Fibroblast of skin of abdomen (primary cell): ENCODE data around the gene RNU6-8.

ENCODE experiments used
- DNase-seq: peaks from one replicate; pipeline ENCODE4 v3.0.0-alpha.2; 2013

Gene RNU6-8

GRCh38 chr14:32203928-32204357, 874 bp upstream of the RNU6-8 start:
- no peak for DNase-seq

DNA sequence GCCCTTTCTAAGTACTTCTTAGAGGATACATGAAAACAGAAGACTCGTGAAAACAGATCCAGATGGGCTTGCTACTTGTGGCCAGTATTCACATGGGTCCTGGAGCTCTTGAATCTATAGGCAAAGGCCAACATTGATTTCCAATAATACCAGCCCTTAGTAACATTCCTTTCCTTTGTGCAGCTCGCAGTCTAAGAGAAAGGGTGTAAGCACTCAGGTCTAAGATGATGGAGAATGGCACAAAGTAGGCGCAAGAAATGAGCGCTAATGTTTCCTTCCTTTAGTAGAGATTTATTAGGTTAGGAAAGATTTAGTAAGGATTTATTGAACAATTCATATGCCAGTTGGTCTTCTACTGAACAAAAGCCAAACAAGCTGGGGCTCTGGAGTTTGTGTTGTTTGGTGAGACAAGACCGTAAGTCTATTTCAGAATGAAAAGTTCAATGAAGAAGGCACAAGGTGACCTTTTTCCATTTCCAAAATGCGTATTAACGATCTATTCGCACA, 525 bp downstream of the RNU6-8 start:
- peak; percentile 8 for DNase-seq

DNA sequence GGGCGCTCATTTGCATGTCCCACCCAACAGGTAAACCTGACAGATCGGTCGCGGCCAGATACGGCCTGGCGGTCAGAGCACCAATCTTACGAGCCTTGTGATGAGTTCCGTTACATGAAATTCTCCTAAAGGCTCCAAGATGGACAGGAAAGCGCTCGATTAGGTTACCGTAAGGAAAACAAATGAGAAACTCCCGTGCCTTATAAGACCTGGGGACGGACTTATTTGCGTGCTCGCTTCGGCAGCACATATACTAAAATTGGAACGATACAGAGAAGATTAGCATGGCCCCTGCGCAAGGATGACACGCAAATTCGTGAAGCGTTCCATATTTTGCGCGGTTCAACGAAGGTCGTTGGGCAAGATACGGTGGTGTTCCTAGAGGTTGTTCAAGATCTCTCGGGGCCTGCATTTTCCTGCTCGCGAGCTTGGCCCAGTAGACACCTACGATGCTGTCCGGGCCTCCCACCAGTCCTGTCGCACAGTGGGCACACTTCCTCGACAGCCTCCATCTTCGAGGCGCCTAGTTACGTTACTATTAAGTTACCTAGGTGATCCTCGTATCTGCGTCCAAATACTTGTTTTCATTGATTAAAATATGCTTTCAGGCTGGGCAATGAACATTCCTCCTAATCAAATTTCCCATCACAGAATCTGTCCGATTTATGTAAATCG, 1.1 kb downstream of the RNU6-8 start, which contains the start of gene RNU6-7:
Gene RNU6-7, plus strand, starts transcription at position 230 of the 675 bp plus-strand sequence.
- DNase-seq, result peak; percentile 7

GRCh38 chr14:32201193-32201815, 1.8 kb downstream of the RNU6-8 start:
- DNase-seq, result peak; percentile 39

DNA sequence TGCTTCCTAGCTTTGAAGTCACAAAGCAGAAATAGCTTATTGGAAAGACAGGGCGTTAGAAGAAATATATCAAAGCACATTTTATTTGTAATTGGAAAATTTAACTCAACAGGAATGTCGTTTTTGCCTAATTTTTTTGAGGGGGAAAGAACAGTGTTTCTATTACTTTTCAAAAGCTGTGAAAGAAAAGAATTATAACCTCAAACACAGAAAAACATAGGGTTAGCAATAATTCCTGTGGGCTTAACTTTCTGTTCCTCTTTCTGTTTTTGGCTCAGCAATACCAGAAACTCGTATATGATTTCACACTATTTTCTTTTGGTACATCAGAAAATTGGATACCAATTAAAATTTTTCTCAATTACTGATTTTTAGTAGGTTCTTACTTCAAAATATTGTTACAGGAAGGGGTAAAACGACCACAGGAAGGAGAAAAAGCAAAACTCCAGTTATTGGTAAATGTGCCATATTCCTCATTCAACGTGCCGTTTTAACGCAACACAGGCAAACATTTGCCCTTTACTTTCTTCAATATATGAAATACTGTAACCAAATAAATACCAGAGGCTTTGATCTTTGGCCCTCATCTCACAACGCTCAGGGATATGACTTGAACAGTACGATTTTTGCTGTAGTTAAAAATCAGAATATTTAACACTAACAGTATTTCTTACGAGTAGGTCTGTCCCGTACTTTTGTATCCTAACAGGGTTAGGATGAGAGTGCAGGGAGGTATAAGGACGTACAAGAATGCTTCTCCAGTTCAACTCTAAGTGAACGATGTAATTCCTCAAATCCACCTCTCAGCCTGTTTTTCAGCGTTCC, 2.5 kb downstream of the RNU6-8 start:
- no peak for DNase-seq

GRCh38 chr14:32197919-32198318, 5.2 kb downstream of the RNU6-8 start:
- DNase-seq, result no peak

GRCh38 chr14:32195636-32196035, 7.4 kb downstream of the RNU6-8 start:
- no peak for DNase-seq

DNA sequence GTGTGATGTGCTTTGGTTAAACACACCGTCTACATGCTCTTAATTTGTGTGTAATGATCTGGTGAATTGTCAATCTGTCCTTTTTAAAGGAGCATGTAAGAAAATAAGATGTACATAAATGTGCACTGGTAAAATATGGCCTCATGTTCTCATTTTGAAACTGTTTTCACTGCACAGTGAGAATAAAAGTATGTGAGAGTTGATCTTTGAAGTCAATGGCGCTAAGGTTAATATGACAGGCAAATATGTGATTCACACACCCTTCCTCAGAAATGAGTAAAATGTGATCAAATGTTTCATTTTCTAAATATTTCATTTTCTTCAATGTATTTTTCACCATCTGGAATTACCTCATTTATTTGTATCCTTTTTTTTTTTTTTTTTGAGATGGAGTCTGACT, 9.5 kb downstream of the RNU6-8 start:
- no peak for DNase-seq

- DNase-seq, result no peak
Measured at GRCh38 chr14:32192712-32193373, 10.2 kb downstream of the RNU6-8 start.

DNA sequence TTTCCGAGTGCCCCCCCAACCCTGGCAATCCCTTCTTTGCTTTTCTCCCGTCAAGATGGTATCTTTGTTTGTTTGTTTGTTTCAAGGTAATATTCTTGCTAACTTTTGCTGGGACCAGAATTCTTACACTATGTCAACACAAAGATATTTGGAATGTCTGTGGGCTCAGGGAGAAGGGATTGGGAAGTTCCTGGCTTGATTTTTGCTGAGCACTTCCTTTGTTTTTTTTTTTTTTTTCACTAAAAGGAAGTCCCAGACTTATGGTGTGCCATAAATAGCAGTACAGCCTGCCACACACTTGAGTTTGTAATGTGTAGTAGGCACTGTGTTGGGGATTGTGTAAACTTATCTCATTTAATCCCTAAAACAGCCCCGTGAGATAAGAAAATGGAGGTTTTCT, 12.4 kb downstream of the RNU6-8 start:
- DNase-seq, result peak; percentile 24

DNA sequence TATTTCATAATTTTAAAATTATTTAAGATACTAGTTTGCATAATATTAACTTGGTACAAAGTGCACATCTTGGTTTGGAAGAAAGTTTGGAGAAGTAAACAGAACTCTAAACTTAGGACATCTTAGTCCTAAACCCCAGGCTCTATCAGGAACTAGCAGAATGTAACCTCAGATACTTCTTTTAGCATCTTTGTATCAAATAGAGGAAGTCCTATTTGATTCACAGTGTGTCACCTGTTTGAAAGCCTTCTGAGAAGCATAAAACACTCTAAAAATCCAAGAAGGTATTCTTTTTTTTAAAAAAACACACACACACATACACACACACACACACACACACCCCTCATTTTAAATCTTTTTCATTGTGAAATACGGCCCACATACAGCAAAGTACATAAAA, 13.3 kb downstream of the RNU6-8 start:
- no peak for DNase-seq

DNA sequence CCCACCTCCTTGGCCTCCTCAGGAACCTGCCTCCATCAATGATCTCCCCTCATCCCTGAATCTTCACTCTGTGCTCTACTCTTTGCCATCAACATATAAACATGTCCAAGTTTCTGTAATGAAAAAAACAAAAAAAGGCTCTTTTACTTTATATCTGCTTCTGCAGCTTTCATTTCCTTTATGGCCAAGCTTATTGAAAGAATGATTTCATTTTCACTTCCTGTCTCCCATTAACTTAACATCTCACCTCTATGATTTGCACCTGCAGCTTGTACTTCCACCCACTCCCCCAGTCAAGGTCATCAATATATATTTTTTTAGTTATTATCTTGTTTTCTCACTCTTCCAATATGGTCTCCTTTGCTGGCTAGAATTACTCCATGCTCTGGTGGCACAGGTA, 16.8 kb downstream of the RNU6-8 start:
- no peak for DNase-seq

GRCh38 chr14:32185097-32185496, 18.0 kb downstream of the RNU6-8 start:
- DNase-seq, result no peak

DNA sequence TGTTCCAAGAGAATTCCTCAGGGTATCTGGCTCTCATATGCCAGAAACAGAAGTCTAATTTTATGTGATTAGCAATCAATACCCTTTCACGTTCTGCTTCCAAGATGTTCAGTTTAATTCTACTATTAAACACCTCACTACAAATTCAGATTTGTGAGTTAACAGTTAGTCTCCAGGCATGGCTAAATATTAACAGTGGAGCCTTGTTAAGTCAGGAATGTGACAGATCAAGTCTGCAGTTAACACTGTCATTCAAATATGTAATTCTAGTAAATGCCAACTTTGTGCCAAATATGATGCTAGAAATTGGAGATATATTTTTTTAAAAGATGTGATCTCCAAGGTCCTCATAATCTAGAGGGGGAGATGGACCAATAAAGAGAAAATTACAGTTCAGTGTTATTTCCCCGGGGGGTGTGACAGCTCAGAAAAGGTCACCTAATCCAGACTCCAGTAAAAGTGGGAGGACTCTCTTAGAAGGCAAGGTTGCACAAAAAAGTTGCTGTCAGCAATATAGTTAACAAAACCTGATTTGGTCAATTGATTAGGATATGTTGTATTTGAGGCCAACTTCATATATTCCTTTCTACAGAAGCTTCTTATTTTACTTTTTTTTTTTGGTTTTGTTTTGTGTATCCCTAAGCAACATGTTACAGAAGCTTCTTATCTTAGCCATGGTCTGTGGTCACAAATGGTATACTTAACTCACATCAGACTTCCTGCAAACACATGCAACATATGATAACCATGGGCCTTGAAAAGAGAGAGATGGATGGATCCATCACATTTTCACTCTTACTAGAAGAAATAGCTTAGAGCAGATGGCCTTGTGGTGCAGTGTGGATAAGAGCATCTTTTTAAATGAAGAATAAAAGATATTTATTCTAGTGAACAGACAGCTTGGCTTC, 19.7 kb downstream of the RNU6-8 start:
- no peak for DNase-seq

GRCh38 chr14:32171469-32171868, 31.6 kb downstream of the RNU6-8 start:
- DNase-seq, result no peak

DNA sequence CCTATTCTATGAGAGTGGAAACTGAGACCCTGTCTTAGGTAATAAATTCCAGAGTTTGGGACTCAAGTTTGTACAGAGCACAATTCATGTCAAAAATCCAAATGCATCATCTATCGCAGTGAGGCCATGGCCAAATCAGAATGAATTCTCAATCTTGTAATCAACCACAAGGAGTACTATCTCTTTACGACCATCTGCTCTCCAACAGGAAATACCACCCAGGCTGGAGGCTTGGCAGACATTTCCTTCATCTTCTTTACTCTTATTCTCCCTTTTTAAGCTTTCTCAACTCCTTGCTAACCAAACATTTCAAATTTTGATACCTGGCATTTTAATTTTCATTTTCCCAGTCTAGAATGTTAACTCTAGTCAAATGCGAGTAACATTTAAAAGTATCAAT, 33.9 kb downstream of the RNU6-8 start:
- no peak for DNase-seq

DNA sequence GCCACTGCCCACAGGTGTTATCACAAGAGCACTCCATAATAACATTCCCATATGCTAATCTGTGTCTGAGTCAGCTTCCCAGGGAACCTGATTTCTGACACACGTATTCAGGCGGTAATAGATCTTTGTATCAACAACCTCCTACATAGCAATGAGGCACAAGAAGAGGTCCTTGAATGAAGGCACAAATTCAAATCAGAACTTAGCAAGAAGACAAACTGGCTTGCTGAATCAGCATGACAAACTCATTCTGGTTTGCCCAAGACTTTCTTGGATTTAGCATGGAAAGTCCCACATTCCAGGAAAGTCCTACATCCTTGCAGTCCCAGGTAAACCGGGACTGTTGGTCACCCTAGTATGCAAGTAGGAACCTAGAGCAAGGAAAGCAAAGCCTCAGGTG, 35.2 kb downstream of the RNU6-8 start:
- no peak for DNase-seq

DNA sequence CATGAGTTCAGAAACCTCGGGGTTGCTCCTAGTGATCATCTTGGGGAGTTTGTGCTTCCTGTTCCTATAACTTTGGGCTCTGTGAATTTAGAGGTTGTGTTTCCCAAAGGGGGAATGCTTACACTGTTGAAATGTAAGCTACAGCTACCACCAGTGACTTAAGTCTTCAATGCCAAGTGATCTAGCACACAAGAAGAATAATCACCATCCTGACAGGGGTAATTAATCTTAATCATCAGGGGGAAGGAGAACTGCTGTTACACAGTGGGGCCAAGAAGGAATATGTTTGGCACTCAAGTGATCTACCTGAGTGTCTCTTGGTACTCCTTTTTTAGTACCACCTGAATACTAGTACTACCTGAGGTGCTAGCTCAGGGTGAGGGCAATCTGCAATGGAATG, 36.1 kb downstream of the RNU6-8 start:
- no peak for DNase-seq

DNA sequence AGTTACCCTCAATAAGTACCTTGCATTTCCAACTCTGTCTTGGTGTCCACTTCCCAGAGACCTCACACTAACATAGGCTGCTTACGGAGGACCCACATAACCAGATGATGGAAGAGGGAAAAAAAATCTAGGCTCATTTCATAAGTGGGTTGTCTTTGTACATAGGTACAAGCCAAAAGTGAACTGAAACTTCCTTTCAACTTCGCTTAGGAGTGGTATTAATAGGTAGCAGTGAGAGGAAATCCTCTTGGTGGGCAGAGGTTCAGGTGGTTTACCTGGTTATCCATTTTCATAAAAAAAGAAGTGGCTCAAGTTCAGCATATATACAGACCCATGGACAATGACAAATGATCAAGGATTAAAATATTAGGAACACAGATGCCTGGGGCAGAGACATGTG, 37.0 kb downstream of the RNU6-8 start:
- no peak for DNase-seq
